ENCODE results near the gene ACAP3. TPM values are rescaled to one million over a fixed set of nuclear protein-coding genes. Genes with fewer than 3 reads are reported as not detected.

Gene ACAP3
- total and polyA plus RNA-seq, 2 donors (not counting 3 experiments of a cell fraction or from before 2014, with no cell fraction given), result 27.8 to 39.0 TPM

DNA sequence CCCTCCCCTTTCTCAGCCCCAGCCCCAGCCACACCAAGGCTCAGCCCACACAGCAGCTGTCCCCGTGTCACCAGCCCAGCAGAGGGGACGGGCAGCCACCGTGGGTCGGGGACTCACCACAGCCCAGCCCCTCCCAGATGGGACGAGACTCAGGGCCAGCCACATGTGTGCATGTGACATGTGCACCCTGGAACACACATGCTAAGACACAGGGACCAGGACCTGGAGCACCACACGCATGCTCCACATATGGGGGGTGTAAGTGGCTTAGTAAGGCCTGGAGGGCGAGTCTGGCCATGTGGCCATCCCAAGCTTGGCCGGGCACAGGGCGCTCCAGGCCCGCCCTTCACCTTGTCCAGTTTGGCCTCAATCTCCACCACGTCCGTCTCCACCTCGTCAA, 4.0 kb downstream of the ACAP3 start:
- H3K4me2 ChIP-seq (ENCODE audit: insufficient read depth, low read length), result no peak overlapping the region
- dilution Hi-C loops (cut with MboI; ENCODE audit: extremely low pct_ligation_motif_present, low sequenced_read_pairs) (no loop called here), intact Hi-C loops (cut with micrococcal nuclease) (no loop called here)
- H4K20me1 ChIP-seq (replicated peaks; ENCODE audit: control insufficient read depth, extremely low read depth, insufficient read depth, low read length), result no peaks in the 10 kb centered on the region
- TF ChIP-seq MYC (IDR thresholded peaks at IDR 0.05; ENCODE audit: low read depth, low read length) (no peak), EZH2 (IDR thresholded peaks at IDR 0.05; ENCODE audit: borderline replicate concordance, low read depth, low read length, severe bottlenecking) (no peak)
- DNase-seq (ENCODE audit: low read depth, low spot score), result no peak
- peaks cover 10% of the 10 kb centered on the region for H3K4me1 ChIP-seq (ENCODE audit: control insufficient read depth, extremely low read depth, insufficient read depth, low read length)
- H3K36me3 ChIP-seq (ENCODE audit: control insufficient read depth in 2 of 2, extremely low read depth in 1 of 2, insufficient read depth in 2 of 2, low read length in 2 of 2), result no peaks in the 10 kb centered on the region
- H3K9ac ChIP-seq (replicated peaks; ENCODE audit: extremely low read depth, insufficient read depth, low read length), result no peak overlapping the region
- BruUV-seq (replicated peaks), result no TSS peak
- no peaks in the 10 kb centered on the region for H3K79me2 ChIP-seq (ENCODE audit: control insufficient read depth, insufficient read depth, low read length)
- H3K9me3 ChIP-seq (replicated peaks; ENCODE audit: control insufficient read depth, insufficient read depth, low read length), result no peaks in the 10 kb centered on the region
- H3K4me3 ChIP-seq (replicated peaks in 1 of 3; ENCODE audit: insufficient read depth in 1 of 3, low read depth in 1 of 3, low read length in 3 of 3), result no peak overlapping the region
- FAIRE-seq, result no peak
- H3K27me3 ChIP-seq (ENCODE audit: control insufficient read depth in 2 of 2, insufficient read depth in 2 of 2, low read length in 2 of 2), result no peaks in the 10 kb centered on the region
- no peak overlapping the region for H2AFZ ChIP-seq (ENCODE audit: low read depth, low read length)
- CTCF ChIA-PET, result interaction anchor here (1.9 kb wide), 1 partner anchor 181 kb away, joined by 4 read pairs; no protein-coding TSS in a partner anchor
- no peaks in the 10 kb centered on the region for H3K9me1 ChIP-seq (replicated peaks; ENCODE audit: control insufficient read depth, extremely low read depth, insufficient read depth, low read length)
- H3K27ac ChIP-seq (ENCODE audit: insufficient read depth, low read depth, low read length), result no peak overlapping the region
- POLR2A ChIA-PET, result no interaction called here

DNA sequence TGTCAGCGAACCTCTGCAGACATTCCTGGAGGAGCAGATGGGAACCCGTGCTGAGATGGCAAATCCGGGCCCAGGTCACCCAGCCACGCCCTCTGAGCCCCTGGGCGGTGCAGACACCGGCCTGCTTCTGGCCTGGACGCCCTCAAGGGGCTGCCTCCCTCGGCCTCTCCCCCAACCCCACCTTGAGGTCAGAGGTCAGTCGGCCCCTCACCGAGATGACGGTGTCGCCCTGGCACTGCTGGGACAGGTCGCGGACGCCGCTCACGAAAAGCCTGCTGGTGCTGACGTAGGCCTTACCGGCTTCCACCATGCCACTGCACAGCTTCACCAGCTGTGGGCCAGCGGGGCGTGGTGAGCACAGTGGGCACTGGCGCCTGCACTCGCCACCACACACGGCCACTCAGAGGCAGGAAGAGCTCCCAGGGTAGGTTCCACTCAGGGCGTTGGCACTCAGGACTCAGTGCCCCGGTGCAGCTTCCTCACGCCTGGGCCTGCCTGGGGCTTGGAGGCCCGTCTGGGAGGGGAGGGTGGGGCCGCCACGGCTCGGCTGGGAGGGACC, 4.7 kb downstream of the ACAP3 start:
- no peaks in the 10 kb centered on the region for H3K27me3 ChIP-seq (ENCODE audit: control insufficient read depth in 2 of 2, insufficient read depth in 2 of 2, low read length in 2 of 2)
- H3K36me3 ChIP-seq (ENCODE audit: control insufficient read depth in 2 of 2, extremely low read depth in 1 of 2, insufficient read depth in 2 of 2, low read length in 2 of 2), result no peaks in the 10 kb centered on the region
- H3K9ac ChIP-seq (replicated peaks; ENCODE audit: extremely low read depth, insufficient read depth, low read length), result no peak overlapping the region
- H3K27ac ChIP-seq (ENCODE audit: insufficient read depth, low read depth, low read length), result no peak overlapping the region
- DNase-seq (ENCODE audit: low read depth, low spot score), result no peak
- no peaks in the 10 kb centered on the region for H3K9me1 ChIP-seq (replicated peaks; ENCODE audit: control insufficient read depth, extremely low read depth, insufficient read depth, low read length)
- H3K79me2 ChIP-seq (ENCODE audit: control insufficient read depth, insufficient read depth, low read length), result no peaks in the 10 kb centered on the region
- CTCF ChIA-PET, result interaction anchor here (1.9 kb wide), 1 partner anchor 180 kb away, joined by 4 read pairs; no protein-coding TSS in a partner anchor
- H3K9me3 ChIP-seq (replicated peaks; ENCODE audit: control insufficient read depth, insufficient read depth, low read length), result no peaks in the 10 kb centered on the region
- no TSS peak for BruUV-seq (replicated peaks)
- POLR2A ChIA-PET, result interaction anchor here (0.7 kb wide), 1 partner anchor 28 kb away, joined by 4 read pairs; no protein-coding TSS in a partner anchor
- no peak overlapping the region for H3K4me3 ChIP-seq (replicated peaks in 1 of 3; ENCODE audit: insufficient read depth in 1 of 3, low read depth in 1 of 3, low read length in 3 of 3)
- no peak for FAIRE-seq
- intact Hi-C loops (cut with micrococcal nuclease) (no loop called here), dilution Hi-C loops (cut with MboI; ENCODE audit: extremely low pct_ligation_motif_present, low sequenced_read_pairs) (no loop called here)
- H3K4me1 ChIP-seq (ENCODE audit: control insufficient read depth, extremely low read depth, insufficient read depth, low read length), result peaks cover 10% of the 10 kb centered on the region
- H3K4me2 ChIP-seq (ENCODE audit: insufficient read depth, low read length), result no peak overlapping the region
- TF ChIP-seq EZH2 (IDR thresholded peaks at IDR 0.05; ENCODE audit: borderline replicate concordance, low read depth, low read length, severe bottlenecking) (no peak), POLR2A (IDR thresholded peaks at IDR 0.05; ENCODE audit: low read depth, low read length) (no peak), POLR2AphosphoS5 (IDR thresholded peaks at IDR 0.05; ENCODE audit: insufficient read depth, low read depth, low read length) (no peak), MYC (IDR thresholded peaks at IDR 0.05; ENCODE audit: low read depth, low read length) (no peak), JUN (IDR thresholded peaks at IDR 0.05; ENCODE audit: borderline replicate concordance, insufficient read depth, insufficient read length, low read depth) (no peak)
- TF ChIP-seq, protein P1, sequence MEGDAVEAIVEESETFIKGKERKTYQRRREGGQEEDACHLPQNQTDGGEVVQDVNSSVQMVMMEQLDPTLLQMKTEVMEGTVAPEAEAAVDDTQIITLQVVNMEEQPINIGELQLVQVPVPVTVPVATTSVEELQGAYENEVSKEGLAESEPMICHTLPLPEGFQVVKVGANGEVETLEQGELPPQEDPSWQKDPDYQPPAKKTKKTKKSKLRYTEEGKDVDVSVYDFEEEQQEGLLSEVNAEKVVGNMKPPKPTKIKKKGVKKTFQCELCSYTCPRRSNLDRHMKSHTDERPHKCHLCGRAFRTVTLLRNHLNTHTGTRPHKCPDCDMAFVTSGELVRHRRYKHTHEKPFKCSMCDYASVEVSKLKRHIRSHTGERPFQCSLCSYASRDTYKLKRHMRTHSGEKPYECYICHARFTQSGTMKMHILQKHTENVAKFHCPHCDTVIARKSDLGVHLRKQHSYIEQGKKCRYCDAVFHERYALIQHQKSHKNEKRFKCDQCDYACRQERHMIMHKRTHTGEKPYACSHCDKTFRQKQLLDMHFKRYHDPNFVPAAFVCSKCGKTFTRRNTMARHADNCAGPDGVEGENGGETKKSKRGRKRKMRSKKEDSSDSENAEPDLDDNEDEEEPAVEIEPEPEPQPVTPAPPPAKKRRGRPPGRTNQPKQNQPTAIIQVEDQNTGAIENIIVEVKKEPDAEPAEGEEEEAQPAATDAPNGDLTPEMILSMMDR (IDR thresholded peaks at IDR 0.05; ENCODE audit: extremely low read depth in 1 of 2, insufficient read depth in 1 of 2, low read depth in 1 of 2, low read length in 2 of 2), result no peak
- TF ChIP-seq, protein P2, sequence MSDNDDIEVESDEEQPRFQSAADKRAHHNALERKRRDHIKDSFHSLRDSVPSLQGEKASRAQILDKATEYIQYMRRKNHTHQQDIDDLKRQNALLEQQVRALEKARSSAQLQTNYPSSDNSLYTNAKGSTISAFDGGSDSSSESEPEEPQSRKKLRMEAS (IDR thresholded peaks at IDR 0.05; ENCODE audit: insufficient read depth, insufficient read length), result no peak
- no peaks in the 10 kb centered on the region for H4K20me1 ChIP-seq (replicated peaks; ENCODE audit: control insufficient read depth, extremely low read depth, insufficient read depth, low read length)
- no peak overlapping the region for H2AFZ ChIP-seq (ENCODE audit: low read depth, low read length)

All from endothelial cell of umbilical vein (primary cell).